ENCODE results near the gene PRSS33. TPM values are rescaled to one million over a fixed set of nuclear protein-coding genes. Genes with fewer than 3 reads are reported as not detected.

Gene PRSS33
- total RNA-seq, 1 experiment from 2014 or later = not detected

DNA sequence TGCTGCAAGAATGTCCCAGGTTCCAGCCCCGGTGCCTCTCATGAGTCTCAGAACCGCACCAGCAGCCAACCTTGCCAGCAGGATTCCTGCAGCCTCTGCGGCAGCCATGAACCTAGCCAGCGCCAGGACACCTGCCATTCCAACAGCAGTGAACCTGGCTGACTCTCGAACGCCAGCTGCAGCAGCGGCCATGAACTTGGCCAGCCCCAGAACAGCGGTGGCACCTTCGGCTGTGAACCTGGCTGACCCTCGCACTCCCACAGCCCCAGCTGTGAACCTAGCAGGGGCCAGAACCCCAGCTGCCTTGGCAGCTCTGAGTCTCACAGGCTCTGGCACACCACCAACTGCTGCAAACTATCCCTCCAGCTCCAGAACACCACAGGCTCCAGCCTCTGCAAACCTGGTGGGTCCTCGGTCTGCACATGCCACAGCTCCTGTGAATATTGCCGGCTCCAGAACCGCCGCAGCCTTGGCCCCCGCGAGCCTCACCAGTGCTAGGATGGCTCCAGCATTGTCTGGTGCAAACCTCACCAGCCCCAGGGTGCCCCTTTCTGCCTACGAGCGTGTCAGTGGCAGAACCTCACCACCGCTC is 20.1 kb downstream of the PRSS33 start:
- no TSS peak for BruUV-seq (replicated peaks)
- no peak for DNase-seq (ENCODE audit: low spot score)
- H3K36me3 ChIP-seq (ENCODE audit: insufficient read depth, low read length, poor library complexity, severe bottlenecking) = peaks cover 100% of the 10 kb centered on the region
- H3K9me3 ChIP-seq (ENCODE audit: low read depth, low read length, poor library complexity, severe bottlenecking) = no peaks in the 10 kb centered on the region
- intact Hi-C loops (cut with micrococcal nuclease; ENCODE audit: unreplicated experiment) = no loop called here
- POLR2A ChIA-PET (ENCODE audit: low non-redundant PET) = no interaction called here
- H3K27me3 ChIP-seq (replicated peaks; ENCODE audit: insufficient read depth, low read depth, low read length, poor library complexity) = no peaks in the 10 kb centered on the region
- TF ChIP-seq EZH2 (IDR thresholded peaks at IDR 0.05; ENCODE audit: borderline replicate concordance, low read depth, low read length, poor library complexity, severe bottlenecking) = no peak
- TF ChIP-seq CTCF (conservative IDR thresholded peaks at IDR 0.05; ENCODE audit: low read depth, low read length) = no peak
- H3K4me1 ChIP-seq (ENCODE audit: insufficient read depth, low read length, poor library complexity, severe bottlenecking) = no peaks in the 10 kb centered on the region
- no peak overlapping the region for H3K27ac ChIP-seq (ENCODE audit: low read depth, low read length, poor library complexity, severe bottlenecking)
- no peak overlapping the region for H3K4me3 ChIP-seq (ENCODE audit: low read depth, low read length, poor library complexity, severe bottlenecking)
- CTCF ChIA-PET = no interaction called here

DNA sequence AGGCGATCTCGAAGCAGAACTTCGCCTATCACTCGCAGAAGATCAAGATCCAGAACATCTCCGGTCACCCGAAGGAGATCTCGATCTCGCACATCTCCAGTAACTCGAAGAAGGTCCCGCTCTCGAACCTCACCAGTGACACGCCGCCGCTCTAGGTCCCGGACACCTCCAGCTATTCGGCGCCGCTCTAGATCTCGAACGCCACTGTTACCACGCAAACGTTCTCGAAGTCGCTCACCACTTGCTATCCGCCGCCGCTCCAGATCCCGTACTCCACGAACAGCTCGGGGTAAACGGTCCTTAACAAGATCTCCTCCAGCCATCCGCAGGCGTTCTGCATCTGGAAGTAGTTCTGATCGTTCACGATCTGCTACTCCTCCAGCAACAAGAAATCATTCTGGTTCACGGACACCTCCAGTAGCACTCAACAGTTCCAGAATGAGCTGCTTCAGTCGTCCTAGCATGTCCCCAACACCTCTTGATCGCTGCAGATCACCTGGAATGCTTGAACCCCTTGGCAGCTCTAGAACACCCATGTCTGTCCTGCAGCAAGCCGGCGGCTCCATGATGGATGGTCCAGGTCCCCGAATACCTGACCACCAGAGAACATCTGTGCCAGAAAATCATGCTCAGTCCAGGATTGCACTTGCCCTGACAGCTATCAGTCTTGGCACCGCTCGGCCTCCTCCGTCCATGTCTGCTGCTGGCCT is 20.8 kb downstream of the PRSS33 start:
- no peak overlapping the region for H3K4me3 ChIP-seq (ENCODE audit: low read depth, low read length, poor library complexity, severe bottlenecking)
- H3K27ac ChIP-seq (ENCODE audit: low read depth, low read length, poor library complexity, severe bottlenecking) = no peak overlapping the region
- H3K27me3 ChIP-seq (replicated peaks; ENCODE audit: insufficient read depth, low read depth, low read length, poor library complexity) = no peaks in the 10 kb centered on the region
- TF ChIP-seq EZH2 (IDR thresholded peaks at IDR 0.05; ENCODE audit: borderline replicate concordance, low read depth, low read length, poor library complexity, severe bottlenecking) (no peak), CTCF (conservative IDR thresholded peaks at IDR 0.05; ENCODE audit: low read depth, low read length) (no peak)
- H3K9me3 ChIP-seq (ENCODE audit: low read depth, low read length, poor library complexity, severe bottlenecking) = no peaks in the 10 kb centered on the region
- no peak for DNase-seq (ENCODE audit: low spot score)
- intact Hi-C loops (cut with micrococcal nuclease; ENCODE audit: unreplicated experiment) = no loop called here
- POLR2A ChIA-PET (ENCODE audit: low non-redundant PET) = no interaction called here
- CTCF ChIA-PET = no interaction called here
- no peaks in the 10 kb centered on the region for H3K4me1 ChIP-seq (ENCODE audit: insufficient read depth, low read length, poor library complexity, severe bottlenecking)
- peaks cover 100% of the 10 kb centered on the region for H3K36me3 ChIP-seq (ENCODE audit: insufficient read depth, low read length, poor library complexity, severe bottlenecking)
- BruUV-seq (replicated peaks) = no TSS peak

- BruUV-seq (replicated peaks) = no TSS peak
- CTCF ChIA-PET = no interaction called here
These were observed 21.6 kb downstream of the PRSS33 start for GRCh38 chr16:2765462-2766404.

More at GRCh38 chr16:2765462-2766404, 21.6 kb downstream of the PRSS33 start:
- Histone ChIP-seq H3K9me3 (ENCODE audit: low read depth, low read length, poor library complexity, severe bottlenecking) (no peaks in the 10 kb centered on the region), H3K27ac (ENCODE audit: low read depth, low read length, poor library complexity, severe bottlenecking) (no peak overlapping the region), H3K4me1 (ENCODE audit: insufficient read depth, low read length, poor library complexity, severe bottlenecking) (no peaks in the 10 kb centered on the region), H3K4me3 (ENCODE audit: low read depth, low read length, poor library complexity, severe bottlenecking) (no peak overlapping the region), H3K27me3 (replicated peaks; ENCODE audit: insufficient read depth, low read depth, low read length, poor library complexity) (no peaks in the 10 kb centered on the region), H3K36me3 (ENCODE audit: insufficient read depth, low read length, poor library complexity, severe bottlenecking) (peaks cover 100% of the 10 kb centered on the region)
- TF ChIP-seq CTCF (conservative IDR thresholded peaks at IDR 0.05; ENCODE audit: low read depth, low read length) = no peak
- no peak for TF ChIP-seq EZH2 (IDR thresholded peaks at IDR 0.05; ENCODE audit: borderline replicate concordance, low read depth, low read length, poor library complexity, severe bottlenecking)
- DNase-seq (ENCODE audit: low spot score) = no peak
- intact Hi-C loops (cut with micrococcal nuclease; ENCODE audit: unreplicated experiment) = no loop called here
- POLR2A ChIA-PET (ENCODE audit: low non-redundant PET) = no interaction called here
